T-helper 9 cell (primary cell): Measurements from ENCODE around the gene LDB3.

Experiments
- DNase-seq: peaks from one replicate; pipeline ENCODE4 v3.0.0-alpha.2; 2020

The LDB3 gene

GRCh38 chr10:86768412-86769062 is 100.2 kb downstream of the LDB3 start:
- no peak for DNase-seq

GRCh38 chr10:86769991-86770390 is 101.7 kb downstream of the LDB3 start:
- no peak for DNase-seq

DNA sequence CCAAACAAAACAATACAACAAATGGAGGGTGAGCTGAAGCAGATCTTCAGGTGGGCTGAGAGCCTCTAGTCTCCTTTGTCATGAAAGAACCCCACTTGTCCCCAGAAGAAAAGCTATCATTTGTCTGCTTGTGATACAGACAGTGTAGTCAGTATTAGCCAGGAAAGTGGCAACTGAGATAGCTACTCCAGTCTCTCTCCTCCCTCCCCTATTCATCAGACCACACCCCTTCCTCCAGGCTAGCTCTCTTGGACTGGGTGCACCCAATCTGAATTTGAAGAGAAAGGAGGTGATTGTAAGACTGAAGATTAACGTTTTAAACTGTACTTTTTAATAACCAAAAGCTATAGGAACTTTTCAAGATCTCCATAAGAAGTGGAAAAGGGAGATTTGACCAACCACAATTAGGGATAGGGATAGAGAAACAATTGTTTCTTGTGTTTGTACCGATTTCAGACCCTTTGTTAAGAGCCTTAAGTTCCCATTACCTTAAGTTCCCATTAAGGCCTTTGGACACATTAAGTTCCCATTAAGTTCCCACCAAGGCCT is 102.2 kb downstream of the LDB3 start:
- DNase-seq = no peak

DNA sequence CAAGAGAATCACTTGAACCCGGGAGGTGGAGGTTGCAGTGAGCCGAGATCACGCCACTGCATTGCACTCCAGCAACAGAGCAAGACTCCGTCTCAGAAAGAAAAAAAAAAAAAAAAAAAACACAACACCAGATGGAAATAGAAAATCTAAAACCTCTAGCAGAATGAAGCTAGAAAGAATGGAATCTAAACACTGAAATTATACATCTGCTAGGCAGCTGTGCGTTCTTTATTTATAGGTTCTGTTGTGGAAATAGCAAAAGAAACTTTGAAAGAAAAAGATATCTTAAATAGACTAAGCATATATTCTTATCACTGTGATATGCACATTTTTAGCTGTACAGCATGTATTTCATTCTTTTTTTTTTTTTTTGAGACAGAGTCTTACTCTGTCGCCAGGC is 105.2 kb downstream of the LDB3 start:
- no peak for DNase-seq

GRCh38 chr10:86775056-86775869 is 107.0 kb downstream of the LDB3 start:
- no peak for DNase-seq

DNA sequence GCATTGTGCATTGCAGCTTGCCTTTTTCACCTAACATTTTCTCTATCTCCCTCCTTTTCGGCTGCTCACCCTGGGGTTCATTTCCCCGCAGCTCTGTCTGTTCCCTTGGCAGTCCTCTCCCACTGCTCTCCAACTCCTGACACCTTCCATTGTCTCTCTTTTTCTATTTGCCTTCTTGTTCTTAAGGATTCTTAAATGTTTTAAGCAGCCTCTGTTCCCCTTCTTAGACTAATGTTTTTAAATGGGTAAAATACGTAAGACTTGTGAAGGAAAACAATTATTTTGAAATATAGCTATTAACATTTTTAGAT is 107.5 kb downstream of the LDB3 start:
- no peak for DNase-seq

DNA sequence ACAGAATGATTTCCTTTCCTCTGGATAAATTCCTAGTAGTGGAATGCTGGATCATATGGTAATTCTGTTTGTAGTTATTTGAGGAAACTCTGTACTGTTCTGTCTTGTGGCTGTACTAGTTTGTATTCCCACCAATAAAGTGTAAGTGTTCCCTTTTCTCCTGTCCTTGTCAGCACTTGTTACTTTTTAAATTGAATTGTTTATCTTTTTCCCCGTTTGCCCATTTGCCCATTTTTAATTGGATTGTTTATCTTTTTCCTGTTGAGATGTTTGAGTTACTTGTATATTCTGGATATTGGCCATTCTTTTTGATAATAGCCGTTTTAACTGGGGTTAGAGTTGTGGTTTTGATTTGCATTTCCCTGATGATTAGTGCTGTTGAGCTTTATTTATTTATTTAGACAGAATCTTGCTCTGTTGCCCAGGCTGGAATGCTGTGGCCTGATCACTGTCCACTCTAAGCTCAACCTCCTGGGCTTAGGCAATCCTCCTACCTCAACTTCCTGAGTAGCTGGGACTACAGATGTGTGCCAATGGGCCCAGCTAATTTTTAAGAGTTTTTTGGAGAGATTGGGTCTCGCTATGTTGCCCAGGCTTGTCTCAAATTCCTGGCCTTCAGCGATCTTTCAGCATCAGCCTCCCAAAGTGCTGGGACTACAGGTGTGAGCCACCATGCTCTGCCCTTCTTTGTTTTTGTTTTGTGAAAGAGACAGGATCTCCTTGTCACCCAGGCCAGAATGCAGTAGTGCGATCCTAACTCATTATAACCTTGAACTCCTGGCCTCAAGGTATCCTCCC is 111.1 kb downstream of the LDB3 start:
- no peak for DNase-seq

- DNase-seq = no peak
Measured at GRCh38 chr10:86782701-86783418, 114.5 kb downstream of the LDB3 start.

DNA sequence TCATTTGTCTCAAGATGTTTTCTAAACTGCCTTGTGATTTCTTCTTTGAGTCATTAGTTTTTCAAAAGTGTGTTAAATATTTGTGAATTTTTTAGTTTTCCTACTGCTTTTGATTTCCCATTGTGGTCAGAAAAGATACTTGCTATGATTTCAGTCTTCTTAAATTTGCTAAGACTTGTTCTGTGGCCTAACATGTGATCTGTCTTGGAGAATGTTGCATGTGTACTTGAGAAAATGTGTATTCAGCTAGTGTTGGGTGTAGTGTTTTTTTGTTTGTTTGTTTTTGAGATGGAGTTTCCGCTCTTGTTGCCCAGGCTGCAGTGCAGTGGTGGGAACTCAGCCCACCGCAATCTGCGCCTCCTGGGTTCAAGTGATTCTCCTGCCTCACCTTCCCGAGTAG is 116.7 kb downstream of the LDB3 start:
- no peak for DNase-seq
